HG02943 (cell line): ENCODE data around the gene ZNF213.

ENCODE experiments used
- ATAC-seq: cut with Tn5 transposase; IDR thresholded peaks from one replicate; pipeline ENCODE4 v1.9.1; 2021; ENCODE audit warnings: mild to moderate bottlenecking, low read depth, moderate library complexity; ENCODE audit not compliant: unreplicated experiment

The ZNF213 gene

GRCh38 chr16:3134338-3135125 is at the start of gene ZNF213:
ZNF213 (plus strand) TSS chr16:3135029; CDS start chr16:3137281, 2,252 bp downstream.
- peak; percentile 82 for ATAC-seq

GRCh38 chr16:3085868-3086595 is 48.8 kb upstream of the ZNF213 start:
- no peak for ATAC-seq

- no peak for ATAC-seq
These were observed 48.1 kb upstream of the ZNF213 start for GRCh38 chr16:3086596-3087242.

- no peak for ATAC-seq
These were observed 47.3 kb upstream of the ZNF213 start for GRCh38 chr16:3087243-3088235.

GRCh38 chr16:3088450-3088849 is 46.4 kb upstream of the ZNF213 start:
- ATAC-seq = no peak

- no peak for ATAC-seq
These were observed 45.7 kb upstream of the ZNF213 start for GRCh38 chr16:3088925-3089716.

GRCh38 chr16:3089717-3090592 is 44.9 kb upstream of the ZNF213 start:
- ATAC-seq = no peak

GRCh38 chr16:3091551-3091950 is 43.3 kb upstream of the ZNF213 start:
- ATAC-seq = no peak

GRCh38 chr16:3092501-3092941 is 42.3 kb upstream of the ZNF213 start:
- no peak for ATAC-seq

- ATAC-seq = no peak
These were observed 40.4 kb upstream of the ZNF213 start for GRCh38 chr16:3094289-3095027.

GRCh38 chr16:3095869-3096268 is 39.0 kb upstream of the ZNF213 start:
- ATAC-seq = no peak

- ATAC-seq = no peak
These were observed 38.5 kb upstream of the ZNF213 start for GRCh38 chr16:3096362-3096761.

- ATAC-seq = no peak
These were observed 37.6 kb upstream of the ZNF213 start for GRCh38 chr16:3097266-3097665.

- no peak for ATAC-seq
These were observed 36.1 kb upstream of the ZNF213 start, which contains the start of gene ZSCAN10 for GRCh38 chr16:3098459-3099394. ZSCAN10 (minus strand) TSS chr16:3099294; CDS start chr16:3092937, 6,357 bp downstream.

GRCh38 chr16:3099395-3099731 is 35.5 kb upstream of the ZNF213 start:
- ATAC-seq = no peak

- no peak for ATAC-seq
These were observed 34.9 kb upstream of the ZNF213 start for GRCh38 chr16:3099732-3100499.
